ENCODE measurements around the gene RHBDL1. TPM values are rescaled to one million over a fixed set of nuclear protein-coding genes. Genes with fewer than 3 reads are reported as not detected.

RHBDL1 gene
- total and polyA plus RNA-seq, 9 of the 15 experiments (the other 6 are each of a cell fraction or from before 2014, with no cell fraction given), result 0.03 to 5.6 (median 1.3) TPM; not detected in 1

DNA sequence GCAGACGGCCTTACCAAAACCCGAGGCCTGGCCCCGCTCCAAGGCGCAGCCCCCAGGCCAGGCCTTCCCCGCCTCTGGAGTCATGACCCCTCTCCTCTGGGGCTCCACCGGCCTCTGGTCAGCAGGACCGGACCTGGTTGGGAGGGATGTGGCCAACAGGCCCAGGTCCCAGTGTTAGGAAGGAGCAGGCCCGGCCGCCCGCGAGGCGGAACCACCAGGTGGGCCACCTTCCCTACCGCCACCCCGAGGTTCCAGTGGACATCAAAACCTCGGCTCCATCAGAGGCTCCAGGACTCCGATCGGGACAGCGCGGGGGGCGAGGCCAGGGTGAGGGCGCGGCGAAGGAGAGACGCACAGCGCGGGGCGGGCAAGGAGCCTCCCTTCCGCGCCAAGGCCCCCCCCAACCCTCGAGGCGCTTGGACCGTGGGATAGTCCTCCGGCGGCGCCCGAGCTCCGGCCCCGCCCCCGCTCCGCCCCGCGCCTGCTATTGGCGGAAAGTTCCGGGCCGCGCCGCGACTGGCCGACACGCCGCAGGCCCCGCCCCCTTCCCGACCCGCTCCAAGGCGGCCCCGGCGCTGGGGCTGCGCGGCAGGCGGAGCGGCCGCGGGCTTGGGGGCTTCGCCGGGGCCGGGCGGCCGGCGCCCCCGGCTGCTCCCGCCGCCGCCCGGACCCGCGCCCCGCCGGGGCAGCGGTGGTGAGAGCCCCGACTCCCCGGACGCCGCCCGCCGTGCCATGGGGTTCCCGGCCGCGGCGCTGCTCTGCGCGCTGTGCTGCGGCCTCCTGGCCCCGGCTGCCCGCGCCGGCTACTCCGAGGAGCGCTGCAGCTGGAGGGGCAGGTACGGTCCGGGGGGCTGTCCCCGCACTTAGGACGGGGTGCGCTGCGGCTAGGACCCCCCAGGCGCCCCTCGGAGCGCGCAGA is 39.3 kb downstream of the RHBDL1 start, which contains the start of gene METRN:
Gene METRN, plus strand, starts transcription at position 561 of the 919 bp plus-strand sequence. Its CDS starts 172 bp downstream, at position 733.
- BruUV-seq (replicated peaks), result no TSS peak
- in situ Hi-C loops (cut with MboI), result loop anchor here (5.0 to 10.0 kb wide), 2 partner anchors 72 to 340 kb away; partner anchors contain the start of genes CHTF18 and RPUSD1
- Histone ChIP-seq H3K4me1 (replicated peaks in 1 of 2; ENCODE audit: control insufficient read depth in 2 of 2, insufficient read depth in 2 of 2, low read length in 2 of 2) (peaks cover 12 to 85% of the 10 kb centered on the region in 2 experiments; a peak in 4 of 5 replicates), H3K79me2 (ENCODE audit: control insufficient read depth, insufficient read depth, low read length) (peaks cover 20% of the 10 kb centered on the region), H3K27ac (ENCODE audit: extremely low read depth, low read depth, low read length) (peak within 1 kb of the TSS; percentile 35; the same call in 2 of the 3 replicates), H3K4me2 (ENCODE audit: insufficient read depth, low read length) (peak within 1 kb of the TSS; percentile 77), H3K9ac (ENCODE audit: insufficient read depth in 1 of 2, low read depth in 2 of 2, low read length in 2 of 2) (peak within 1 kb of the TSS; percentile 42 to 92; a peak in 3 of 4 replicates), H3K9me3 (replicated peaks; ENCODE audit: control insufficient read depth, insufficient read depth, low read depth, low read length) (no peaks in the 10 kb centered on the region), H4K20me1 (replicated peaks; ENCODE audit: control insufficient read depth, insufficient read depth, low read length) (peaks cover 7% of the 10 kb centered on the region; the same call in 1 of the 2 replicates), H3K27me3 (ENCODE audit: control insufficient read depth in 2 of 2, insufficient read depth in 2 of 2, low read length in 2 of 2) (no peaks in the 10 kb centered on the region), H3K36me3 (ENCODE audit: control insufficient read depth, insufficient read depth, low read length) (peaks cover 19% of the 10 kb centered on the region; the same call in 2 of the 3 replicates), H3K4me3 (peak within 1 kb of the TSS; percentile 68), H3K9me1 (ENCODE audit: control insufficient read depth, insufficient read depth, low read length) (peaks cover 3% of the 10 kb centered on the region), H2AFZ (ENCODE audit: low read depth, low read length) (peak within 1 kb of the TSS; percentile 75)
- 7% methylated on average over 88 of the region's 108 CpGs for WGBS (ENCODE audit: insufficient coverage, low coverage, missing lambda C conversion rate)
- ChIA-PET CTCF (ENCODE audit: low intra/inter-chr PET ratio) (interaction anchor here (0.9 to 1.3 kb wide), 2 partner anchors 26 to 71 kb away, joined by 3 to 9 read pairs; partner anchors contain the start of gene CIAO3), POLR2A (interaction anchor here (0.6 to 1.7 kb wide), 8 partner anchors 11 to 345 kb away, joined by 3 to 5 read pairs (median 4); partner anchors contain the start of genes CCDC78 and WDR24)
- intact Hi-C loops (cut with micrococcal nuclease), result loop anchor here (2.0 to 5.0 kb wide), 2 partner anchors 14 to 92 kb away; no protein-coding TSS in a partner anchor
- ATAC-seq (peak; percentile 84), DNase-seq (ENCODE audit: extremely low read depth in 1 of 4, low spot score in 3 of 4) (peak; percentile 87 to 95 (median 91)), FAIRE-seq (peak; percentile 60)
- TF ChIP-seq ILF3 (IDR thresholded peaks at IDR 0.05; ENCODE audit: borderline replicate concordance), result no peak
- TF ChIP-seq FUS (optimal IDR thresholded peaks at IDR 0.05; ENCODE audit: low read depth, low read length), result no peak
- TF ChIP-seq ELF2 (CRISPR knock-in tag; IDR thresholded peaks at IDR 0.05), result no peak
- TF ChIP-seq, protein P1, sequence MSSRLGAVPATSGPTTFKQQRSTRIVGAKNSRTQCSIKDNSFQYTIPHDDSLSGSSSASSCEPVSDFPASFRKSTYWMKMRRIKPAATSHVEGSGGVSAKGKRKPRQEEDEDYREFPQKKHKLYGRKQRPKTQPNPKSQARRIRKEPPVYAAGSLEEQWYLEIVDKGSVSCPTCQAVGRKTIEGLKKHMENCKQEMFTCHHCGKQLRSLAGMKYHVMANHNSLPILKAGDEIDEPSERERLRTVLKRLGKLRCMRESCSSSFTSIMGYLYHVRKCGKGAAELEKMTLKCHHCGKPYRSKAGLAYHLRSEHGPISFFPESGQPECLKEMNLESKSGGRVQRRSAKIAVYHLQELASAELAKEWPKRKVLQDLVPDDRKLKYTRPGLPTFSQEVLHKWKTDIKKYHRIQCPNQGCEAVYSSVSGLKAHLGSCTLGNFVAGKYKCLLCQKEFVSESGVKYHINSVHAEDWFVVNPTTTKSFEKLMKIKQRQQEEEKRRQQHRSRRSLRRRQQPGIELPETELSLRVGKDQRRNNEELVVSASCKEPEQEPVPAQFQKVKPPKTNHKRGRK (tag; IDR thresholded peaks at IDR 0.05), result no peak
- TF ChIP-seq RB1 (IDR thresholded peaks at IDR 0.05; ENCODE audit: low read depth), result no peak
- no peak for TF ChIP-seq ZNF212 (CRISPR knock-in tag; IDR thresholded peaks at IDR 0.05)
- TF ChIP-seq SMAD1 (IDR thresholded peaks at IDR 0.05; ENCODE audit: low read depth, low read length, partially characterized antibody), result no peak
- TF ChIP-seq ZFP30 (CRISPR knock-in tag; IDR thresholded peaks at IDR 0.05; ENCODE audit: borderline replicate concordance), result no peak
- no peak for TF ChIP-seq HOMEZ (CRISPR knock-in tag; IDR thresholded peaks at IDR 0.05)
- no peak for TF ChIP-seq ZNF217 (CRISPR knock-in tag; IDR thresholded peaks at IDR 0.05)
- TF ChIP-seq POLR3G (IDR thresholded peaks at IDR 0.05; ENCODE audit: extremely low read depth, insufficient read length, insufficient replicate concordance), result no peak
- TF ChIP-seq ZBED1 (IDR thresholded peaks at IDR 0.05), result no peak
- TF ChIP-seq RBM25 (IDR thresholded peaks at IDR 0.05; ENCODE audit: low read depth, low read length, severe bottlenecking), result peak; percentile 95
- TF ChIP-seq ESRRB (CRISPR knock-in tag; IDR thresholded peaks at IDR 0.05; ENCODE audit: borderline replicate concordance), result no peak
- TF ChIP-seq TAF9B (IDR thresholded peaks at IDR 0.05; ENCODE audit: partially characterized antibody), result no peak

Measured in K562 (cell line).